Tibial artery (tissue), 4 donors: Measurements from ENCODE around the gene PHF5A.
A peak's percentile ranks its signal among the peaks of the same experiment; 100 is the strongest.
"Not testable (repeated sequence)": the region's sequence is repeated elsewhere in the genome, so short reads cannot be mapped to it uniquely, and the experiment has no call there.

ENCODE experiments used
- DNase-seq, 2 donors: peaks; one replicate each; pipeline ENCODE4 v3.0.0-alpha.2; 2019
- H3K27ac ChIP-seq, 2 donors: fragments of 200-600 bp; sonication (generic) in 1 of 2; 1 replicate in 1 of 2; 2 replicates in 1 of 2; pipeline ENCODE4 v1.5.1; 2018 to 2019; ENCODE audit warnings: mild to moderate bottlenecking in 1 of 2
- H3K27me3 ChIP-seq, 2 donors: fragments of 200-600 bp; sonication (generic) in 1 of 2; one replicate each; pipeline versions ENCODE4 v1.5.1 to v1.6.0; 2016 to 2019
- H3K36me3 ChIP-seq, 3 donors: fragments of 200-600 bp; sonication (generic) in 2 of 3; one replicate each; pipeline ENCODE4 v1.5.1; 2016 to 2019; ENCODE audit warnings: mild to moderate bottlenecking in 2 of 3
- H3K4me1 ChIP-seq, 4 donors: fragments of 200-600 bp; sonication (generic) in 2 of 4; 1 replicate in 3 of 4; 2 replicates in 1 of 4; pipeline ENCODE4 v1.5.1; 2016 to 2019
- H3K4me3 ChIP-seq, 2 donors: fragments of 200-600 bp; sonication (generic) in 1 of 2; 1 replicate in 1 of 2; 2 replicates in 1 of 2; pipeline ENCODE4 v1.5.1; 2018 to 2019; ENCODE audit warnings: mild to moderate bottlenecking in 2 of 2
- H3K9me3 ChIP-seq, 3 donors: fragments of 200-600 bp; sonication (generic) in 1 of 3; one replicate each; pipeline ENCODE4 v1.5.1; 2016 to 2019
- intact Hi-C: fragments of 100-400 bp; cut with DNase I; formaldehyde crosslinking; loops from one replicate; pipeline ENCODE4 v1.15.0; 2023; ENCODE audit warnings: low total_unique reads
- TF ChIP-seq, protein P1 (sequence below), 2 experiments: fragments of 200-600 bp in 1 of 2; fragments of 450-650 bp in 1 of 2; IDR thresholded peaks; one replicate each; pipeline ENCODE4 v1.5.1; 2017 to 2019; ENCODE audit warnings: antibody characterized with exemption in 2 of 2, mild to moderate bottlenecking in 1 of 2, moderate library complexity in 1 of 2

PHF5A gene

DNA sequence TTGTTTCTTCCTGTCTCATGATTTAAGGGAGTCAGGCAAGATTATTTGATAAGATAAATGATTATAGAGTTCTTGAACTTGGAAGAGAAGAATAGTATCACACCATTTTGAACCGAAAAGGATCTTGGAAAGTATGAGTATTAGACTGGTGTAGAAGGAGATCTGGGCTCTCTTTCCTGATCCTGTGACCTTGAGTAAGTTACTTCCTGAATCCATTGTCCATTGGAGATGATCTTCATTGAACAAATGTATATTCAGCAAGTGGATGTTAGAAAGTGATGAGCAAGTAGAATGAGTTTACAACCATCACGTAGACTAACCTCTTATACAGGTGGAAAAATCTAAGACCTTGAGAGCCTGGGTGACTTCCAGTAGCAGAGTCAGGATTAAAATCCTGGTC, 2.4 kb upstream of the PHF5A start:
- Histone ChIP-seq H3K4me1 (peaks cover 0 to 33% (median 27%) of the 10 kb centered on the region in 4 donors), H3K9me3 (no peaks in the 10 kb centered on the region), H3K36me3 (peaks cover 14 to 16% (median 15%) of the 10 kb centered on the region in 3 donors), H3K27me3 (no peaks in the 10 kb centered on the region), H3K4me3 (no peak overlapping the region), H3K27ac (no peak overlapping the region)
- TF ChIP-seq, protein P1, sequence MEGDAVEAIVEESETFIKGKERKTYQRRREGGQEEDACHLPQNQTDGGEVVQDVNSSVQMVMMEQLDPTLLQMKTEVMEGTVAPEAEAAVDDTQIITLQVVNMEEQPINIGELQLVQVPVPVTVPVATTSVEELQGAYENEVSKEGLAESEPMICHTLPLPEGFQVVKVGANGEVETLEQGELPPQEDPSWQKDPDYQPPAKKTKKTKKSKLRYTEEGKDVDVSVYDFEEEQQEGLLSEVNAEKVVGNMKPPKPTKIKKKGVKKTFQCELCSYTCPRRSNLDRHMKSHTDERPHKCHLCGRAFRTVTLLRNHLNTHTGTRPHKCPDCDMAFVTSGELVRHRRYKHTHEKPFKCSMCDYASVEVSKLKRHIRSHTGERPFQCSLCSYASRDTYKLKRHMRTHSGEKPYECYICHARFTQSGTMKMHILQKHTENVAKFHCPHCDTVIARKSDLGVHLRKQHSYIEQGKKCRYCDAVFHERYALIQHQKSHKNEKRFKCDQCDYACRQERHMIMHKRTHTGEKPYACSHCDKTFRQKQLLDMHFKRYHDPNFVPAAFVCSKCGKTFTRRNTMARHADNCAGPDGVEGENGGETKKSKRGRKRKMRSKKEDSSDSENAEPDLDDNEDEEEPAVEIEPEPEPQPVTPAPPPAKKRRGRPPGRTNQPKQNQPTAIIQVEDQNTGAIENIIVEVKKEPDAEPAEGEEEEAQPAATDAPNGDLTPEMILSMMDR (IDR thresholded peaks at IDR 0.05), result no peak
- DNase-seq, result no peak
- intact Hi-C loops, result no loop called here

DNA sequence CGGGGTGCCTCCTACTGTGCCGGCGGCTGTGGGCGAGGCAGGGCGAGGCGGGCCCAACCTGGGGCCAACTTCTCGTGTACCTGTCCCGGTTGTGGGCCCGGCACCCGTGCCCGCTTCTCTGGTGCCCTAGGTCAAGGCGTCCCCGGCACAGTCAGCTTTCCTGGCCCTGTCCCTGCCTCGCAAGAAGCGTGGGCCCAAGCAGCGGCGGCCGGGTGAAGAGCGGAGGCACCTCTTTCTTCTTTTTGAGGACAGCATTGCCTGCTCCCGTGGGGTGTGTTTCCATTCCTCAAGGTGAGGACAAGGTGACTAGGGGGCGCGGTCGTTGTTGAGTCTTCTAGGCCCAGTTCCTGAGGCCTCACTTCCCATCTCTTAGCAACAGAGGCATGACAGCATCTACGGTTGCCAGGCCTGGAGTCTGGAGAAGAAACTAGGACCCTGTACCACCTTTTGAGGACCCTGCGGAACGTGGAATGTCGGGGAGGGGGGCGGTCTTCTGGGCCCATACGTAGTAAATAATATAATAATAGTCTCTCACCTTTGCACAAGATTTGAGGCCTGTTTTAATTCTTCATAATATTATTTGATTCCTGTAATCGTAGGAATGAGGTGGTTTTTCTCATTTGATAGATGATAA, 843 bp upstream of the PHF5A start:
- TF ChIP-seq, protein P1 (IDR thresholded peaks at IDR 0.05), result no peak
- no peak for DNase-seq

DNA sequence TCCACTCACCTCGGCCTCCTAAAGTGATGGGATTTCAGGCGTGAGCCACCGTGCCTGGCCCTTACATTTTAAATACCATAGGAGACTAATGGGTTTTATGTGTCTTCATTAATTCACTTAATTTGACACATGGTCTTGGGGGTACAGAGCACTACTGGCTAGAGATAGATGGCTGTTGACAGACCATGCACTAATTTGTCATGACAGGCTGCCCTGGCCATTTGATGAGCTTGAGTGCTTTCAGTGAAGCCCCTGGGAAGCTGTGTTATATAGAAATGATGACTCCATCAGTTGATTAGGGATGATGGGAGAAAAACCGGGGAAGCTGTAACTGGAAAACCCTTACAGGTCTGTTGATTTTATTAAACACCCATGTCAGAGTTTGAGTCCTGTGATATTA, 6.6 kb downstream of the PHF5A start:
- no peak for DNase-seq
- no peak overlapping the region for H3K4me3 ChIP-seq
- H3K27ac ChIP-seq, result no peak overlapping the region
- peaks cover 0 to 6% (median 0%) of the 10 kb centered on the region in 4 donors for H3K4me1 ChIP-seq
- H3K9me3 ChIP-seq, result no peaks in the 10 kb centered on the region
- TF ChIP-seq, protein P1 (IDR thresholded peaks at IDR 0.05), result no peak
- intact Hi-C loops, result loop anchor here (10.0 kb wide), 1 partner anchor 177 kb away; the partner anchor contains the start of gene RANGAP1
- no peaks in the 10 kb centered on the region for H3K27me3 ChIP-seq
- H3K36me3 ChIP-seq, result peaks cover 75 to 92% (median 85%) of the 10 kb centered on the region in 3 donors

More for the DNA sequence above, 843 bp upstream of the PHF5A start:
- no peaks in the 10 kb centered on the region for H3K27me3 ChIP-seq
- H3K9me3 ChIP-seq, result no peaks in the 10 kb centered on the region
- intact Hi-C loops, result loop anchor here (10.0 kb wide), 1 partner anchor 185 kb away; the partner anchor contains the start of gene RANGAP1
- H3K4me1 ChIP-seq, result peaks cover 0 to 33% (median 27%) of the 10 kb centered on the region in 4 donors
- H3K4me3 ChIP-seq, result peak overlapping the region; percentile 84 to 93
- peaks cover 29 to 31% (median 30%) of the 10 kb centered on the region in 3 donors for H3K36me3 ChIP-seq
- peak overlapping the region; percentile 92 to 93 for H3K27ac ChIP-seq

DNA sequence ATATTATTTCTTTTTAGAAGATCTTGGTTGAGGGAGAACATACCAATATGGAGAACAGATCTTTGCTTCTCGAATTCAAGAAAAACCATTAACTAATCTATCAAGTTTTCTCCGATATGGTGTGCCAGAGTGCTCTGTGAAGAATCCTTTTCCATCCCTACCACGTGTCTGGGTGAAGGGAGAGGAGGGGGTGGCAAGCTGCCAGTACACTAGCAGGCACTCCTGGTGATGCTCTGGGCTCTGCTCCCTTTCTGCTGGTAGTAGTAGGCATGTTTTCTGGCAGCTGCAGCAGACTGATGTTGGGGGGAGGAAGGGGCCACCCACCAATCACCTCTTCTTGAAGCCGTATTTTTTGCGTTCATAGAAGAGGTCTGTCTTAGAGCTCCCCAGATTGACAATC, 8.4 kb downstream of the PHF5A start:
- not testable (repeated sequence) for H3K4me1 ChIP-seq, H3K9me3 ChIP-seq, H3K27me3 ChIP-seq, H3K27ac ChIP-seq, H3K4me3 ChIP-seq
- peaks cover 56 to 79% (median 67%) of the 10 kb centered on the region in 3 donors for H3K36me3 ChIP-seq
- intact Hi-C loops, result loop anchor here (10.0 kb wide), 1 partner anchor 175 kb away; the partner anchor contains the start of gene RANGAP1
- peak in 1 of 2 donors; percentile 51 for DNase-seq

DNA sequence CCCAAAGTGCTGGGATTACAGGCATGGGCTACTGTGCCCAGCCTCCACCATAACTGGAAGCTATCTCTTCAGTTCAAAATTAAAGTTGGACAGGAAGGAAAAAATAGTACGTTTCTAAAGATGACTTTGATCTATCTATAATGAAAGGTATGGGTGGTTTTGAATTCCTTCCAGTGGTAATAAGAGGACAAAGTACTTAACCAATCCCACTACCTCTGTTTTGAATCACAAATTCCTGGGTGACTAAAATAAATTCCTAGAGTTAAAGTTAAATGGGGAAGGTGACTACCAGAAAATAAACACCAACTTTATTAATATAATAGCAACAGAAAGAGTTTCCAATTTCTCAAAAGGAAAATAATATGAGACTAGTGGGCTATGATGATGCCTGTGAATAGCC, 9.1 kb downstream of the PHF5A start:
- H3K4me1 ChIP-seq, result no peaks in the 10 kb centered on the region
- intact Hi-C loops, result no loop called here
- no peak for DNase-seq
- H3K36me3 ChIP-seq, result peaks cover 50 to 72% (median 60%) of the 10 kb centered on the region in 3 donors
- no peak overlapping the region for H3K4me3 ChIP-seq
- no peaks in the 10 kb centered on the region for H3K27me3 ChIP-seq
- TF ChIP-seq, protein P1 (IDR thresholded peaks at IDR 0.05), result no peak
- H3K9me3 ChIP-seq, result no peaks in the 10 kb centered on the region
- H3K27ac ChIP-seq, result no peak overlapping the region

DNA sequence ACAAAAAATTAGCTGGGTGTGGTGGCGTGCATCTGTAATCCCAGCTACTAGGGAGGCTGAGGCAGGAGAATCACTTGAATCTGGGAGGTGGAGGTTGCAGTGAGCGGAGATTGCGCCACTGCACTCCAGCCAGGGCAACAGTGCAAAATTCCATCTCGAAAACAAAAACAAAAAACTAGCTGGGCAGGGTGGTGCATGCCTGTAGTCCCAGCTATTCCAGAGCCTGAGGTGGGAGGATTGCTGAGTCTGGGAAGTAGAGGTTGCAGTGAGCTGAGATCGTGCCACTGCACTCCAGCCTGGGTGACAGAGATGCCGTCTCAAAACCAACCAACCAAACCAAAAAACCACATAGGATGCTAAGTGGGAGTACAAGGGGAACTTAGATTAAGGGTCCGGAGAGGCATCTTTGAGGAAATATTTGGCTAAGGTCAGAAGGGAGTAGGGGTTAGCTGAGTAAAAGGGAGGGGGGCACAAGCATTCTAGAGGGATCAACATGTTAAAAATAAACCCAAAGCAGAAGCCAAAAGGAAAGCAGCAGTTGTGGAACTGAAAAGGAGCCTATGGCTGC, 10.2 kb downstream of the PHF5A start:
- Histone ChIP-seq H3K36me3 (peaks cover 42 to 63% (median 52%) of the 10 kb centered on the region in 3 donors), H3K27me3 (no peaks in the 10 kb centered on the region), H3K4me1 (no peaks in the 10 kb centered on the region), H3K4me3 (no peak overlapping the region), H3K9me3 (no peaks in the 10 kb centered on the region), H3K27ac (no peak overlapping the region)
- TF ChIP-seq, protein P1 (IDR thresholded peaks at IDR 0.05), result no peak
- intact Hi-C loops, result no loop called here
- no peak for DNase-seq
